ENCODE measurements around the gene DLG2. TPM values are rescaled to one million over a fixed set of nuclear protein-coding genes. Genes with fewer than 3 reads are reported as not detected.
"Not testable (repeated sequence)": the region's sequence is repeated elsewhere in the genome, so short reads cannot be mapped to it uniquely, and the experiment has no call there.

Gene DLG2
- total RNA-seq, 1 donor from 2014 or later: 2.4 TPM

DNA sequence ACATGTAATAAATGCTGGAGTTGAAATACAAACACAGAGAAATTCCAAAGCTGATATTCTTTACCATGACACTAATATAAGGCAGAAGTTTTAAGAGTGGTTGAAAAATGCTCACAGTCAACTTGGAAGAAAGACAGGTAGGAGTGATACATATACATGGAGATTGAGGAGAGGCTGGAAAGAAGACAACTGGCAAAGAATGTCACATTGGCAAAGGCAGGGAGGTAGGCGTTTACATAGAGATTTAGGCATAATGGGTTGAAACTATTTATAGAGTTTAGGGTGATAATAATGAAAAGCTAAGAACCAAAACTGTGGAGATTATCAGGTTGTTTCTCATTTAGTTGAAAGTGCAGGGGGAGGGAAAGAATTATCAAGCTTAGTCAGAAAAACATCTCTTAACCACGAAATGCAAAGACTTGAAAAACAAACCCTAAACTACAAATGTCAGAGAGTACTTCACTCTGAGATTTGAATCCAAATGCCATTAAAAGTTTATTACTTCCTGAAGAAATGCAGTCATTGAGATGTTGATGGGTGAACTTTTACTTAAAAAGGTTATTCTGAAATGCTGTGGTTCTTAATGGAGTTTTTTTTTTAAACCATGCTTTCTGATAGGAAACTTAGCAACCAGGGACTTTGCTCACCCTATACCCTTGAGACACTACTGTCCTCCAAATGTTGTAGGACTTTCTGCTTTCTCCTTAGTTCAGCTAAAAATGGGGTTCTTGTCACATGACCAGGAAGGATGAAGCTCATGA lies 2202.6 kb downstream of the DLG2 start:
- Mint-ChIP-seq H3K36me3 (ENCODE audit: insufficient read depth) (peaks cover 8% of the 10 kb centered on the region), H3K4me3 (ENCODE audit: low read depth) (no peak overlapping the region), H3K9me3 (ENCODE audit: low read depth) (peaks cover 12% of the 10 kb centered on the region), H3K27me3 (peaks cover 5% of the 10 kb centered on the region), H3K4me1 (ENCODE audit: low read depth) (no peaks in the 10 kb centered on the region), H3K27ac (no peak overlapping the region)
- no peak for DNase-seq (ENCODE audit: low spot score, unreplicated experiment)
- TF ChIP-seq, protein P1, sequence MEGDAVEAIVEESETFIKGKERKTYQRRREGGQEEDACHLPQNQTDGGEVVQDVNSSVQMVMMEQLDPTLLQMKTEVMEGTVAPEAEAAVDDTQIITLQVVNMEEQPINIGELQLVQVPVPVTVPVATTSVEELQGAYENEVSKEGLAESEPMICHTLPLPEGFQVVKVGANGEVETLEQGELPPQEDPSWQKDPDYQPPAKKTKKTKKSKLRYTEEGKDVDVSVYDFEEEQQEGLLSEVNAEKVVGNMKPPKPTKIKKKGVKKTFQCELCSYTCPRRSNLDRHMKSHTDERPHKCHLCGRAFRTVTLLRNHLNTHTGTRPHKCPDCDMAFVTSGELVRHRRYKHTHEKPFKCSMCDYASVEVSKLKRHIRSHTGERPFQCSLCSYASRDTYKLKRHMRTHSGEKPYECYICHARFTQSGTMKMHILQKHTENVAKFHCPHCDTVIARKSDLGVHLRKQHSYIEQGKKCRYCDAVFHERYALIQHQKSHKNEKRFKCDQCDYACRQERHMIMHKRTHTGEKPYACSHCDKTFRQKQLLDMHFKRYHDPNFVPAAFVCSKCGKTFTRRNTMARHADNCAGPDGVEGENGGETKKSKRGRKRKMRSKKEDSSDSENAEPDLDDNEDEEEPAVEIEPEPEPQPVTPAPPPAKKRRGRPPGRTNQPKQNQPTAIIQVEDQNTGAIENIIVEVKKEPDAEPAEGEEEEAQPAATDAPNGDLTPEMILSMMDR (IDR thresholded peaks at IDR 0.05; ENCODE audit: unreplicated experiment): no peak

DNA sequence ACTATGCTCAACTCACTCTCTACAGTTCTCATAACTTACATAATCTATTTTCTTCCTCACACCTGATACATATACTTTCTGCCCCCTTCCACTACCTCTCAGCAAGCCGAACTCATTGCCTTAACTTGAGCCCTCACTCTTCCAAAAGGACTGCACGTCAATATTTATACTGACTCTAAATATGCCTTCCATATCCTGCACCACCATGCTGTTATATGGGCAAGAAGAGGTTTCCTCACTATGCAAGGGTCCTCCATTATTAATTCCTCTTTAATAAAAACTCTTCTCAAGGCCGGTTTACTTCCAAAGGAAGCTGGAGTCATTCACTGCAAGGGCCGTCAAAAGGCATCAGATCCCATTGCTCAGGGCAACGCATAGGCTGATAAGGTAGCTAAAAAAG lies 2204.5 kb downstream of the DLG2 start:
- peaks cover 12% of the 10 kb centered on the region for H3K9me3 Mint-ChIP-seq (ENCODE audit: low read depth)
- H3K4me1 Mint-ChIP-seq (ENCODE audit: low read depth); H3K27me3 Mint-ChIP-seq; H3K36me3 Mint-ChIP-seq (ENCODE audit: insufficient read depth); H3K4me3 Mint-ChIP-seq (ENCODE audit: low read depth); DNase-seq (ENCODE audit: low spot score, unreplicated experiment); H3K27ac Mint-ChIP-seq: not testable (repeated sequence)

DNA sequence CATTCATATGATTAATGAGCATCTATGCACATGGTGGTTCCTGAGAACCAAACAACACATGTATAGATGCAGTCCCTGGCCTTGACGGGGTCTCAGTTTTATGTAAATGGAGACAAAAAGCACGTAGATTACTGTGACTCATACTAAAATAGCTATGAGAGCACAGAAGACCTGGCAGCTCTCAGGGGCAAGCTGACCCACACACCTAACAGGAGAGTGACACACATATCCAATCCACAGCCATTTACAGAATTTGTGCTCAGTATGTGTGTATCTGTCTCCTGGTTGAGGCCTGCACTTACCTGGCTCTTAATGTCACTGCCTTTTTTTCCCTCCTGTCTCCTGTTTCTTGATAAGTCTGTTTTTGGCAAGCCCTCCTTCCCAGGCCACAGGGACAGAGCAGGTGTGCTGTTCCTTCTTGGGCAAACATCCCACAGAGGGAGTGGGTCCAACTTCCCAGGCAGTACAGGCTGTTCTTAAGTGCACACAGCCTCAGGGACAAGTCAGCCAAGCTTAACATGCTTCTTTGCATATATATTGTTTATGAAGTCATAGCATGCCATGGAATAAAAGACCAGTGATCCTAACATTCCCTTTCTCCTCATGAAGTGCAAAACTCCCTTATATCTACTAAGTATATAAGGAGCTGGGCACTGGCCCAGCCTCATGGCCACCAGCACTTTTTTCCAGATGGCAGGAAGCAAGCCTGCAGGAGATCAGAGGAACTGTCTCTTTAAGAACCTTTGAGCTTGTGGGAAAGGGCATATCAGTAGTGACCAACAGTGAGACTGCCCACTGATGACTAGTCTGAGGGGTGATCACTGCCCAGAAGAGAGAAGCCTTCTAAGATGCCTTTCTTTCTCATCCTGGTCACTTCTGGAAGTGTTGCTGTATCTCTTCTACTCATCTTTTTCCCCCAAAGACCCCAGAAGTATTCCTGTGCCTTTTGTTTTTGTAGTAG lies 2216.3 kb downstream of the DLG2 start:
- Mint-ChIP-seq H3K4me1 (ENCODE audit: low read depth) (no peaks in the 10 kb centered on the region), H3K27ac (no peak overlapping the region), H3K27me3 (no peaks in the 10 kb centered on the region), H3K9me3 (ENCODE audit: low read depth) (peaks cover 9% of the 10 kb centered on the region), H3K36me3 (ENCODE audit: insufficient read depth) (no peaks in the 10 kb centered on the region), H3K4me3 (ENCODE audit: low read depth) (no peak overlapping the region)
- DNase-seq (ENCODE audit: low spot score, unreplicated experiment): no peak
- TF ChIP-seq, protein P1 (IDR thresholded peaks at IDR 0.05; ENCODE audit: unreplicated experiment): no peak

DNA sequence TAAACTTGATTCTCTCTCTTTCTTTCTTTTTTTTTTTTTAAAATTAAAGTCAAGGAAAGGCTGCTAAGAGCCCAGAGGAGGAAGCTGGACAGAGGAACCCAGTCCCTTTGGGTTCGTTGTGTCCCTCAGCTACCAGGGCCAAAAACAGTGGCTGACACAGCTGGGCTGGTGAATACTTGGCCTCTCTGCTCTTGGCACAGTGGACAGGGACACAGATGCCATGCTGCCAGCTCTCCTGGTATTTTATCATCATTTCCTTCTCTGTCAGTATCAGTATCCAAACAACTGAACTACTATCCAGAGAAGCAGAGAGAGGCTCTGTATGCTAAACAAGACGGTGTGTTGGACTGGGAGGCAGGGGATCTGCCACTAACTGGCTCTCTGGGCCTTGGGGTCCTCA lies 2217.3 kb downstream of the DLG2 start:
- Mint-ChIP-seq H3K36me3 (ENCODE audit: insufficient read depth) (no peaks in the 10 kb centered on the region), H3K4me3 (ENCODE audit: low read depth) (no peak overlapping the region), H3K27ac (no peak overlapping the region), H3K9me3 (ENCODE audit: low read depth) (peaks cover 4% of the 10 kb centered on the region), H3K27me3 (no peaks in the 10 kb centered on the region), H3K4me1 (ENCODE audit: low read depth) (no peaks in the 10 kb centered on the region)
- TF ChIP-seq, protein P1 (IDR thresholded peaks at IDR 0.05; ENCODE audit: unreplicated experiment): no peak
- DNase-seq (ENCODE audit: low spot score, unreplicated experiment): no peak

DNA sequence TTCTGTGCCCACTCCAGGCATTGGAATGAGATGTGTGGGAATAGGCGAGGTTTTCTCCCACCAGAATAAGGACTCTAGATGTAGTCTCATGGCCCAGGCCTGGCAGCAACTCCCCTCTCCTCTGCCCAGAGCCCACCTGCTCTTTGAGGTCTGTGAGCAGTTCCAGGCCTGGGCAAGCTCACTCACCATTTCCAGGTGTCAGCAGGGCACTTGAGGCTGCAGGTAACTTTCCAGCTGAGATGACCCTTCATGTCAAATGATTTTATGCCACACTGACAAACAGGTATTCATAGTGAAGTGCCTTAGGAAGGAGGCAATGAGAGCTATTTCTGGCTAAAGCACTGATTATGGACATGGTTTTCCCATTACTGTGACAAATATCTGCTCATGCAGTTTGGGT lies 2217.7 kb downstream of the DLG2 start:
- no peak for DNase-seq (ENCODE audit: low spot score, unreplicated experiment)
- TF ChIP-seq, protein P1 (IDR thresholded peaks at IDR 0.05; ENCODE audit: unreplicated experiment): no peak
- Mint-ChIP-seq H3K4me1 (ENCODE audit: low read depth) (no peaks in the 10 kb centered on the region), H3K27ac (no peak overlapping the region), H3K4me3 (ENCODE audit: low read depth) (no peak overlapping the region), H3K36me3 (ENCODE audit: insufficient read depth) (no peaks in the 10 kb centered on the region), H3K9me3 (ENCODE audit: low read depth) (peaks cover under 1% of the 10 kb centered on the region), H3K27me3 (no peaks in the 10 kb centered on the region)
